IMR-90 (cell line): ENCODE data around the gene METTL15.

Source experiments
- CTCF ChIP-seq: conservative IDR thresholded peaks from 2 replicates; pipeline ENCODE4 v1.5.1; 2012; ENCODE audit warnings: mild to moderate bottlenecking, low read depth, low read length, improper control_type of control experiment
- POLR2A ChIP-seq: IDR thresholded peaks from 2 replicates; pipeline ENCODE4 v1.6.1; 2012; ENCODE audit warnings: mild to moderate bottlenecking, low read depth, low read length
- SMC3 ChIP-seq: fragments of 150-350 bp; IDR thresholded peaks from 2 replicates; pipeline ENCODE4 v1.6.1; 2016; ENCODE audit warnings: low read depth, mild to moderate bottlenecking, antibody characterized with exemption, low read length, moderate library complexity

- TF ChIP-seq SMC3 (no peak), CTCF (no peak), POLR2A (no peak)
These were observed 18.0 kb upstream of the METTL15 start for GRCh38 chr11:28090052-28090749.
